Fibroblast of lung (primary cell): ENCODE results near the gene TCF23. TPM values are rescaled to one million over a fixed set of nuclear protein-coding genes. Genes with fewer than 3 reads are reported as not detected.

Experiments used
- DNase-seq, 2 donors: peaks; one replicate each; pipeline versions ENCODE4 v3.0.0 to v3.0.0-alpha.2; 2010; ENCODE audit warnings: low read depth in 2 of 2
- H2AFZ ChIP-seq: 2 replicates; pipeline ENCODE4 v1.5.1; 2012; ENCODE audit warnings: low read length, control low read depth, inconsistent platforms
- H3K27ac ChIP-seq: 2 replicates; pipeline ENCODE4 v1.5.1; 2011; ENCODE audit warnings: low read length, control low read depth; ENCODE audit not compliant: insufficient read depth
- H3K27me3 ChIP-seq: 2 replicates; pipeline ENCODE4 v1.5.1; 2011; ENCODE audit warnings: mild to moderate bottlenecking, low read length; ENCODE audit not compliant: control insufficient read depth, insufficient read depth
- H3K36me3 ChIP-seq: 2 replicates; pipeline ENCODE4 v1.5.1; 2011; ENCODE audit warnings: low read length; ENCODE audit not compliant: control insufficient read depth, insufficient read depth
- H3K4me1 ChIP-seq: 2 replicates; pipeline ENCODE4 v1.5.1; 2011; ENCODE audit warnings: low read length; ENCODE audit not compliant: control insufficient read depth, insufficient read depth; ENCODE audit errors: extremely low read depth
- H3K4me2 ChIP-seq: 2 replicates; pipeline ENCODE4 v1.5.1; 2011; ENCODE audit warnings: low read length, control low read depth; ENCODE audit not compliant: insufficient read depth; ENCODE audit errors: extremely low read depth
- H3K4me3 ChIP-seq, 4 experiments: fragments of 200-600 bp in 1 of 4; sonication (generic) in 1 of 4; replicated peaks in 1 of 4; 2 replicates each; pipeline ENCODE4 v1.5.1; 2011 to 2016; ENCODE audit warnings: low read length in 4 of 4, low read depth in 3 of 4, mild to moderate bottlenecking in 3 of 4, control low read depth in 2 of 4, inconsistent platforms in 1 of 4, mixed read lengths in 1 of 4; ENCODE audit not compliant: insufficient read depth in 1 of 4; ENCODE audit errors: control extremely low read depth in 1 of 4
- H3K79me2 ChIP-seq: 2 replicates; pipeline ENCODE4 v1.5.1; 2012; ENCODE audit warnings: mild to moderate bottlenecking, low read length, inconsistent platforms; ENCODE audit not compliant: control insufficient read depth, insufficient read depth
- H3K9ac ChIP-seq: 2 replicates; pipeline ENCODE4 v1.5.1; 2011; ENCODE audit warnings: mild to moderate bottlenecking, low read length, control low read depth; ENCODE audit not compliant: insufficient read depth
- H3K9me3 ChIP-seq: 2 replicates; pipeline ENCODE4 v1.5.1; 2012; ENCODE audit warnings: low read depth, low read length; ENCODE audit not compliant: control insufficient read depth, insufficient read depth
- H4K20me1 ChIP-seq: 2 replicates; pipeline ENCODE4 v1.5.1; 2011; ENCODE audit warnings: low read length; ENCODE audit not compliant: control insufficient read depth, insufficient read depth; ENCODE audit errors: extremely low read depth
- CTCF ChIP-seq, 2 donors: IDR thresholded peaks in 1 of 2; conservative IDR thresholded peaks in 1 of 2; 1 replicate in 1 of 2; 2 replicates in 1 of 2; pipeline ENCODE4 v1.5.1; 2011 to 2012; ENCODE audit warnings: low read length in 2 of 2, control low read depth in 1 of 2, inconsistent platforms in 1 of 2, low read depth in 1 of 2, mild to moderate bottlenecking in 1 of 2
- EZH2 ChIP-seq: IDR thresholded peaks from 2 replicates; pipeline ENCODE4 v1.5.1; 2012; ENCODE audit warnings: low read length, control low read depth, mild to moderate bottlenecking; ENCODE audit errors: missing control alignments
- polyA plus RNA-seq, 2 donors: library from polyadenylated mRNA; depleted of rRNA in 1 of 2; stranded (reverse) in 1 of 2; unstranded in 1 of 2; fragments of >200 nt; gene quantifications; 2 replicates each; pipeline ENCODE4 v1.2.1, GENCODE V29; 2011 to 2012; ENCODE audit warnings: missing spikeins in 1 of 2
- total RNA-seq: library from RNA; depleted of rRNA; stranded (reverse); fragments of >200 nt; gene quantifications from 2 replicates; pipeline ENCODE4 v1.2.1, GENCODE V29; 2014

The TCF23 gene
- total and polyA plus RNA-seq, 2 donors (not counting 1 experiment from before 2014, with no cell fraction given): not detected

- no peak overlapping the region for H3K9ac ChIP-seq
- no peaks in the 10 kb centered on the region for H3K4me1 ChIP-seq
- H3K27ac ChIP-seq: no peak overlapping the region
- no peak overlapping the region for H3K4me3 ChIP-seq
- peaks cover 19% of the 10 kb centered on the region for H3K27me3 ChIP-seq
- H3K9me3 ChIP-seq: no peaks in the 10 kb centered on the region
- H4K20me1 ChIP-seq: no peaks in the 10 kb centered on the region
- no peaks in the 10 kb centered on the region for H3K36me3 ChIP-seq
- no peaks in the 10 kb centered on the region for H3K79me2 ChIP-seq
- DNase-seq: no peak
- H3K4me2 ChIP-seq: no peak overlapping the region
- TF ChIP-seq CTCF (conservative IDR thresholded peaks at IDR 0.05 in 1 of 2, IDR thresholded peaks at IDR 0.05 in 1 of 2; ENCODE audit: low read depth in 1 of 2, low read length in 2 of 2) (no peak), EZH2 (no peak)
- H2AFZ ChIP-seq: no peak overlapping the region
These were observed 5.5 kb upstream of the TCF23 start for GRCh38 chr2:27143285-27143684.

GRCh38 chr2:27145682-27146081 is 3.1 kb upstream of the TCF23 start:
- Histone ChIP-seq H3K4me1 (no peaks in the 10 kb centered on the region), H3K27ac (no peak overlapping the region), H3K4me2 (no peak overlapping the region), H3K9me3 (no peaks in the 10 kb centered on the region), H3K27me3 (peaks cover 33% of the 10 kb centered on the region), H3K36me3 (no peaks in the 10 kb centered on the region), H2AFZ (no peak overlapping the region), H3K4me3 (no peak overlapping the region), H3K79me2 (no peaks in the 10 kb centered on the region), H4K20me1 (no peaks in the 10 kb centered on the region), H3K9ac (no peak overlapping the region)
- no peak for DNase-seq
- TF ChIP-seq CTCF (conservative IDR thresholded peaks at IDR 0.05 in 1 of 2, IDR thresholded peaks at IDR 0.05 in 1 of 2; ENCODE audit: low read depth in 1 of 2, low read length in 2 of 2): no peak
- TF ChIP-seq EZH2: no peak

GRCh38 chr2:27147935-27148334 is 869 bp upstream of the TCF23 start:
- Histone ChIP-seq H3K79me2 (no peaks in the 10 kb centered on the region), H3K4me2 (no peak overlapping the region), H3K9me3 (no peaks in the 10 kb centered on the region), H3K4me1 (no peaks in the 10 kb centered on the region), H3K9ac (no peak overlapping the region), H3K27ac (no peak overlapping the region), H3K36me3 (no peaks in the 10 kb centered on the region), H3K27me3 (peaks cover 28% of the 10 kb centered on the region), H3K4me3 (no peak overlapping the region), H2AFZ (no peak overlapping the region), H4K20me1 (no peaks in the 10 kb centered on the region)
- DNase-seq: no peak
- TF ChIP-seq CTCF (conservative IDR thresholded peaks at IDR 0.05 in 1 of 2, IDR thresholded peaks at IDR 0.05 in 1 of 2; ENCODE audit: low read depth in 1 of 2, low read length in 2 of 2) (no peak), EZH2 (no peak)
